GM13976 (cell line): ENCODE measurements around the gene LYZL1.

Experiments
- DNase-seq: peaks from one replicate; pipeline ENCODE4 v3.0.0; 2012; ENCODE audit warnings: low spot score
- in situ Hi-C: fragments of 300-500 bp; cut with MboI; formaldehyde crosslinking; loops from one replicate; pipeline ENCODE4 v1.12.0; 2022; ENCODE audit warnings: low sequenced_read_pairs, mixed read lengths, inconsistent platforms; ENCODE audit not compliant: unreplicated experiment
- TF ChIP-seq, protein P1 (sequence below): IDR thresholded peaks from 2 replicates; pipeline ENCODE4 v1.5.1; 2012; ENCODE audit warnings: borderline replicate concordance, mild to moderate bottlenecking; ENCODE audit not compliant: insufficient read depth; ENCODE audit errors: extremely low read depth, missing control alignments, control extremely low read depth

LYZL1 gene

DNA sequence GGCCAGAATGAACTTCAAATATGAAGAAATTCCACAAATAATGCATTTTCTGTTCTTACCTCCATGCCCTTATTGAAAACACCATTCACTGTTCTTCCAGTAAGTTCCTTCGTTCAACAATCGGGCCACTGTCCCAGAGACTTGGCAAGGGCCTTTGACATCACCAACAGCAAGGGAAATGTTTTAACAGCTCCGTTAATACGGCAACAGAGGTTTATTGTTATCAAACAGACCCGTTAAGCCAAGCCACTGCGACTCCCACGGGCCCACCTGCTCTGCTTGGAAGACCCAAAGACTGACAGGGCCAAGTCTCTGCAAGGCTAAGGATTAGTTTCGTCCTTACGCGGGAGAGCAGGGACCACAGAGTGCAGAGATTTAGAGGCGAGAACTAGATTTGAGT lies 43.4 kb upstream of the LYZL1 start:
- in situ Hi-C loops, result no loop called here
- no peak for DNase-seq
- TF ChIP-seq, protein P1, sequence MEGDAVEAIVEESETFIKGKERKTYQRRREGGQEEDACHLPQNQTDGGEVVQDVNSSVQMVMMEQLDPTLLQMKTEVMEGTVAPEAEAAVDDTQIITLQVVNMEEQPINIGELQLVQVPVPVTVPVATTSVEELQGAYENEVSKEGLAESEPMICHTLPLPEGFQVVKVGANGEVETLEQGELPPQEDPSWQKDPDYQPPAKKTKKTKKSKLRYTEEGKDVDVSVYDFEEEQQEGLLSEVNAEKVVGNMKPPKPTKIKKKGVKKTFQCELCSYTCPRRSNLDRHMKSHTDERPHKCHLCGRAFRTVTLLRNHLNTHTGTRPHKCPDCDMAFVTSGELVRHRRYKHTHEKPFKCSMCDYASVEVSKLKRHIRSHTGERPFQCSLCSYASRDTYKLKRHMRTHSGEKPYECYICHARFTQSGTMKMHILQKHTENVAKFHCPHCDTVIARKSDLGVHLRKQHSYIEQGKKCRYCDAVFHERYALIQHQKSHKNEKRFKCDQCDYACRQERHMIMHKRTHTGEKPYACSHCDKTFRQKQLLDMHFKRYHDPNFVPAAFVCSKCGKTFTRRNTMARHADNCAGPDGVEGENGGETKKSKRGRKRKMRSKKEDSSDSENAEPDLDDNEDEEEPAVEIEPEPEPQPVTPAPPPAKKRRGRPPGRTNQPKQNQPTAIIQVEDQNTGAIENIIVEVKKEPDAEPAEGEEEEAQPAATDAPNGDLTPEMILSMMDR, result no peak

DNA sequence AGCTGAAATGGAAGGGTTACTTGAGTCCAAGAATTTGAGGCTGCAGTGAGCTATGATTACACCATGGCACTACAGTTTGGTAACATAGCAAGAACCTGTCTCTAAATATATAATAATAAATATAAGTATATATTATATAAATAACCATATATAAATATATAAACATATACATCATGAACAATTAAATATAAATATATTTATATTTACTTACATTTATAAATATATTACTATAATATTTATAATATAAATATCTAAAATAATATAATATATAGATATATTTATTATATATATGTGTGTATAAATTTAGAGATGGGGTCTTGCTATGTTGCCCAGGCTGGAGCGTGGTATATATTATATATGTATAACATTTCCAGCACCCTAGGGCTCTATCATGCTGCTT lies 42.4 kb upstream of the LYZL1 start:
- TF ChIP-seq, protein P1, result no peak
- DNase-seq, result no peak
- in situ Hi-C loops, result no loop called here

DNA sequence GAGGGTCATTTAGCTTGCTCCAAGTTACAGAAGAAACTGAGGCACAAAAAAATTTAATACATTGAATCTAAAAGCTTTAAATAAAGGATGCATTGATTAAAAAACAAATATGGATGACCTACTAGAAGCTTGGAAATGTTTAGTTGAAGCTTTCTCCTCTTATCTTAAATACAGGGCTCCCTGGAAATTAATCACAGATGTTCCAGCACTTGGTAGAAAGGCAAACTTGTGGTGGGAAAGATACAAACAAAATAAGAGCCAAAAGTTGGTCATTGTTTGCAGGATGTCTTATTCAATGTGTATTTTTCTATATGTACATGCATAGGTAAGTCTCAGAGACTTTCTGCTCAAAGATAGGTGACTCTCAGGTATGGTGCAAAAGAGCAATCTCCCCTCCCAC lies 40.7 kb upstream of the LYZL1 start:
- TF ChIP-seq, protein P1, result no peak
- DNase-seq, result no peak
- in situ Hi-C loops, result no loop called here

DNA sequence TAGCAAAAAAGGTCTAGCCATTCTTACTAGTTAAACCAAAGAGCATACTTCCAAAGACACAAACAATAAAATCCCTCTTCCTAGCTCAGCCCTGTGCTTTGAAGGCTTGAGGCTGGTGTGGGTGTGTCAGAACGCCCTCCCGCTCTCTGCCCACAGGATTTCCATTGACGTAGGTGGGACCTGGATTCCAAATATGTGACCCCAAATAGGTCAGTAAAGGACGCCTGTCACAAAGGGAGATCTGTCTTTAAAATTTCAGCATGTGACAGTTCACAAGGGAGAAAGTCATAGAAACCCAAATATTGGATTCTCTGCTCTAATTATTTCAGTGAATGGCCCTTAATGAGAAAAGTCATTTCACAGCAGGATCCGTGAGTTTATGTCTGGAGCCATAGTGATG lies 39.9 kb upstream of the LYZL1 start:
- TF ChIP-seq, protein P1, result no peak
- in situ Hi-C loops, result no loop called here
- no peak for DNase-seq

DNA sequence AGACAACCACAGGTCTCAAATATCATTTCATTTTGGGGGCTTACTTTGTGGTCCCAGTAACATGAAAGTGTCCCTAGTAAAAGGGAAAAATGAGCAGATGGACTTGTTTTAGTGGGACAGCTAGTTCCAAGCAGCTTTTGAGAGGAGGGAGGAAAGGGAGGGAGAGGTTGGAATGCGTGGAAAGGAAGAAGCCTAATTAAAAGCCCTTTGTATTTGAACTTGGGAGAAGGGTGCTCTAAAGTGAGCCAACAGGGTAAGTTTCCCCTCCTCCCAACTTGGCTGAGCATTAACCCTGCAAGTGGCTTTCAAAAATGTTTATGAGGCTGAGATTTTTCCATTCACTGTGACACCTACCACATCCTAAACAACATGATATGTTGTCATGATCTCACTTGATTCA lies 38.8 kb upstream of the LYZL1 start:
- DNase-seq, result no peak
- TF ChIP-seq, protein P1, result no peak
- in situ Hi-C loops, result no loop called here

DNA sequence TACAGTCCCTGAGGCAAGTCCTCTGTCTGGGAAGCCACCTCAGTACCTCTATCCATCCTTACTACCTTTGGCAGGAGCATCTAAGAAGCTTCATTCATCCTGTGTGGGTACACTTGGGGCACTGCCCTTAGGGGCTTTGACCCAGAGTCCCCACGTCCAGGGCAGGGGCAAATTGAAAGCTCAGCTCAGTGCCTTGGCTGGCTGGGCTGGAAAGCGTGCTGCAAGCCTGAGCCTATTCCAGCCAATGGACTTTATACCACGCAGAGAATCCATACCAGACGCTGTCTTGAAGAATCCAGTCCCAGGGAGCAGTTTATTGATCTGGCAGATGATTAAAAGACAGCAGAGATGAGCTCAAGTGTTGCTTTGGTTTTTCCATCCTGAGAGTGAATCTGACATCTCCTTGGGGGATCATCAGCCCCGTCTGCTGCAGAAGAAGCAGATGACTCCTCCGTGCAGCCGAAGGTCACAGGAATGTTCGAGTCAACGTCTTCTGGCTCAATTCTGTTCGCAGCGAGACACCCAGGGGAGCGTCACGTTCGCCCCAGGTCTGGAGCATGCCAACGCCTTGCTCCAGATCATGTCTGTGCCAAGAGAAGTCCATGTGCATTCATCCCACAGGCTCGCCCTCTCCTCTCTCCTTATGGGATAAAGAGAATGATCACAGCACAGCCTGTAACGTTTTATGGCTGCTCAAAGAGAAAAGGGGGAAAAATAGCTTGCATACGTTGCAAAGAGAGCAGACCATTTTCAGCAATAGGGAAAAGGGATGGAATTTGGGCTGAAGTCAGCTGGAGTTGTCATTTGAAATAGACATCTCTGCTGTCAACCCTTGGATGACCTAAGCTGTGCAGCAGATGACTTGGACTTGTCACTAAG lies 35.8 kb upstream of the LYZL1 start:
- in situ Hi-C loops, result no loop called here
- DNase-seq, result no peak
- TF ChIP-seq, protein P1, result no peak
